HG02678 (cell line): ENCODE results near the gene PTTG1IP2.

ENCODE experiments used
- ATAC-seq: cut with Tn5 transposase; IDR thresholded peaks from one replicate; pipeline ENCODE4 v1.9.1; 2021; ENCODE audit warnings: mild to moderate bottlenecking, moderate library complexity; ENCODE audit not compliant: unreplicated experiment

The PTTG1IP2 gene

GRCh38 chr7:90552521-90552920, 83.1 kb downstream of the PTTG1IP2 start:
- ATAC-seq: no peak

GRCh38 chr7:90560730-90561129, 91.3 kb downstream of the PTTG1IP2 start:
- ATAC-seq: no peak
